Ectodermal cell (in vitro differentiated cells): ENCODE results near the gene SPATA19.

ENCODE experiments used
- H3K27ac ChIP-seq: 2 replicates; pipeline ENCODE4 v1.7.0; 2013; ENCODE audit warnings: mild to moderate bottlenecking, low read depth, low read length; ENCODE audit not compliant: insufficient read depth, poor library complexity, severe bottlenecking
- H3K27me3 ChIP-seq: 2 replicates; pipeline ENCODE4 v1.7.0; 2013; ENCODE audit warnings: mild to moderate bottlenecking, low read length; ENCODE audit not compliant: insufficient read depth, control insufficient read depth, poor library complexity, severe bottlenecking
- H3K36me3 ChIP-seq: one replicate; pipeline ENCODE4 v1.7.0; 2013; ENCODE audit warnings: low read length; ENCODE audit not compliant: control insufficient read depth, insufficient read depth
- H3K4me1 ChIP-seq: one replicate; pipeline ENCODE4 v1.7.0; 2013; ENCODE audit warnings: low read length; ENCODE audit not compliant: control insufficient read depth, insufficient read depth
- H3K4me3 ChIP-seq: 2 replicates; pipeline ENCODE4 v1.7.0; 2013; ENCODE audit warnings: low read depth, low read length, control low read depth; ENCODE audit not compliant: insufficient read depth
- H3K9me3 ChIP-seq: 2 replicates; pipeline ENCODE4 v1.7.0; 2013; ENCODE audit warnings: mild to moderate bottlenecking, low read length, moderate library complexity; ENCODE audit not compliant: control insufficient read depth
- WGBS, 2 experiments: methylation state at CpG; one replicate each; pipeline ENCODE4 v1.1.7; 2013; ENCODE audit warnings: missing lambda C conversion rate in 2 of 2; 5-methylcytosine and 5-hydroxymethylcytosine counted together

The SPATA19 gene

GRCh38 chr11:133840479-133840941 is 4.8 kb downstream of the SPATA19 start:
- H3K27me3 ChIP-seq, result no peaks in the 10 kb centered on the region
- WGBS, 2 experiments, result 92 to 93% methylated on average over 7 of the region's 7 CpGs
- H3K36me3 ChIP-seq, result no peaks in the 10 kb centered on the region
- no peak overlapping the region for H3K4me3 ChIP-seq
- H3K27ac ChIP-seq, result no peak overlapping the region
- no peaks in the 10 kb centered on the region for H3K4me1 ChIP-seq
- no peaks in the 10 kb centered on the region for H3K9me3 ChIP-seq

DNA sequence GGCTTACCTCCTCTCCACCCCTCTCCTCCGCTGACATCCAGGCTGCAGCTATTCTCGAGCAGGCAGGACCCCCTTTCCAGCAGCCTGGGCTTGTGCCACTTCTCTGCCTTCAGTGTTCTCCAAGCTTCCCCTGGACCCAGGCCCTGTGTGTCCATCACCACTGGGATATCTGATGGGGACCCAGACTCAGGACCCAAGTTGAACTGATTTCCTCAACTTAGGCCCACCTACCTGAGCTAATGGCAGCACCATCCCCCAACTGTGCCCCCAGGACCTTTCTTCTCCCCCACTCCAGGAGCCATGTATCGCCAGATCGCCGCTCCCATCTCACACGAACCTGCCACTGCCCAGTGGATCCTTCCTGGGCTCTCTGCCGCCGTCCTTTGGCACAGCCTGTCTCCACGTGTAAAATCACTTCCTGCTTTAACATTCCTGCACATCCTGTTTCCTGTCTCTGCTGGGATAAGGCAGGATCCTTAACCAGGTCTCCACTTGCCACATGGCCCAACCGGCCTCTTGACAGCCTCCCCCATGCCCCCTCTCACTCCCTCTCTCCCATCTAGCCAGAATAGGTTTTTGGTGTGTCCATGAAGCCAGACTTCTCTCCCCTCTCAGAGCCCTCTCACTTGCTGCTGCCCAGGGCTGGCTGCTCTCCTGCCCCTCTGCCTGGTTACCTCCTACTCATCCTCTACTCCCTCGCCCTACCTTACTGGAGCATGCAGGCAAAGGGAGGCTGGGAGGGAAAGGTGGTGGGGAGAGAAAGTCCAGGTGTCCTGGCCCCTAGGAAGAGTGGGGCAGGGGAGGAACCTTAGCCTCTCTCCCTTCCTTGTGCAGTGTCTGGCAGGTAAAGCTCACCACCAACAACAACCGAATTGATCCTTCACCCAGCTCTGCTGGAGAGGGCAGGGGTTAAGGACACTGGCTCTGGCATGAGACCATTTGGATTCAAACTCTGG is 9.4 kb downstream of the SPATA19 start:
- WGBS, 2 experiments, result 85 to 86% methylated on average over 12 of the region's 12 CpGs
- Histone ChIP-seq H3K36me3 (no peaks in the 10 kb centered on the region), H3K9me3 (no peaks in the 10 kb centered on the region), H3K27ac (no peak overlapping the region), H3K27me3 (no peaks in the 10 kb centered on the region), H3K4me3 (no peak overlapping the region), H3K4me1 (no peaks in the 10 kb centered on the region)

DNA sequence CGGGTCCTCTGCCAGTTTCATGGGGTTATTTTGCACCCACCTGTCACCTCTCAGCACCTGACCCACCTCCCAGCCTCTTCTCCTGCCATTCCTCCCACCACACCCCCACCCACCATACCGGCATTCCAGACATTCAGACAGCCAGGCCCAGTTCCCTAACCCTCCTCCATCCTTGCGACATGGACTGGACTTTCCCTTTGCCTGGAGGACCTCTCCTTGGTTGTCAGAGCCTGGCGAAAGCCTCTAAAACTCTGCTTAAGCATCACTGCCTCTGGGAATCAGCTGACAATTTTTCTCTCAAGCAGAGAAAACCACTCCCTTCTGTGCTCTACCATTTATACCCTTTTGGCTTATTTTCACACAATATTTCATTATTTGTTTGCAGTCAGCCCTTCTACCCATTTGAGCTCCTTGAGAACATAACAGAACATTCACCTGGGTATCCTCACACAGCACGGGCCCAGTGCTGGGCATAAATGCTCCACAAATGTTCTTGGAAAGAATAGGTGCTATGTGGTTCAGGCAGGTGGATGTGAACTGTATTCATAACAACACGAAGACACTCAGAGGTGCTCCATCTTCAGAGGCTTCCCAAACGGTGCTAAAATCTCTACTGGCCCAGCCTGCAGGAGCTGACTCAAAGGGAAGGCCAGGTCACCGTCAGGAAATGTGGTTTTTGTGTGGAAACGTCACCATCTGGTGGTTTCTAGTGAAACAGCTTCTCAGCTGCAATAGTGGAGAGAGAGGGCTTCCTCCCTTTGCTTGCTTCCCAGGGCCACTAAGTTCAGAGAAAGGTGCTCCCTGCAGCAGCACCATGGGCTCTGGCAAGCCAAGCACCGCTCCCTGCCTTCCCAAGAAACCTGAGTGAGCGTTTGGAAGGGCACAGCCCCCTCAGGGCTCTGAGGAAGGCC is 10.4 kb downstream of the SPATA19 start:
- H3K27ac ChIP-seq, result no peak overlapping the region
- no peaks in the 10 kb centered on the region for H3K4me1 ChIP-seq
- H3K9me3 ChIP-seq, result no peaks in the 10 kb centered on the region
- H3K27me3 ChIP-seq, result no peaks in the 10 kb centered on the region
- WGBS, 2 experiments, result 53 to 55% methylated on average over 11 of the region's 11 CpGs
- H3K36me3 ChIP-seq, result no peaks in the 10 kb centered on the region
- no peak overlapping the region for H3K4me3 ChIP-seq

- WGBS, 2 experiments, result 91 to 93% methylated on average over 17 of the region's 17 CpGs
- Histone ChIP-seq H3K4me1 (no peaks in the 10 kb centered on the region), H3K36me3 (no peaks in the 10 kb centered on the region), H3K27ac (no peak overlapping the region), H3K4me3 (no peak overlapping the region), H3K9me3 (no peaks in the 10 kb centered on the region), H3K27me3 (no peaks in the 10 kb centered on the region)
Observed at GRCh38 chr11:133833898-133834681, 11.2 kb downstream of the SPATA19 start.

GRCh38 chr11:133832991-133833897 is 12.1 kb downstream of the SPATA19 start:
- WGBS, 2 experiments, result 96% methylated on average over 76 to 79 of the region's 86 CpGs
- Histone ChIP-seq H3K4me1 (no peaks in the 10 kb centered on the region), H3K27ac (no peak overlapping the region)

DNA sequence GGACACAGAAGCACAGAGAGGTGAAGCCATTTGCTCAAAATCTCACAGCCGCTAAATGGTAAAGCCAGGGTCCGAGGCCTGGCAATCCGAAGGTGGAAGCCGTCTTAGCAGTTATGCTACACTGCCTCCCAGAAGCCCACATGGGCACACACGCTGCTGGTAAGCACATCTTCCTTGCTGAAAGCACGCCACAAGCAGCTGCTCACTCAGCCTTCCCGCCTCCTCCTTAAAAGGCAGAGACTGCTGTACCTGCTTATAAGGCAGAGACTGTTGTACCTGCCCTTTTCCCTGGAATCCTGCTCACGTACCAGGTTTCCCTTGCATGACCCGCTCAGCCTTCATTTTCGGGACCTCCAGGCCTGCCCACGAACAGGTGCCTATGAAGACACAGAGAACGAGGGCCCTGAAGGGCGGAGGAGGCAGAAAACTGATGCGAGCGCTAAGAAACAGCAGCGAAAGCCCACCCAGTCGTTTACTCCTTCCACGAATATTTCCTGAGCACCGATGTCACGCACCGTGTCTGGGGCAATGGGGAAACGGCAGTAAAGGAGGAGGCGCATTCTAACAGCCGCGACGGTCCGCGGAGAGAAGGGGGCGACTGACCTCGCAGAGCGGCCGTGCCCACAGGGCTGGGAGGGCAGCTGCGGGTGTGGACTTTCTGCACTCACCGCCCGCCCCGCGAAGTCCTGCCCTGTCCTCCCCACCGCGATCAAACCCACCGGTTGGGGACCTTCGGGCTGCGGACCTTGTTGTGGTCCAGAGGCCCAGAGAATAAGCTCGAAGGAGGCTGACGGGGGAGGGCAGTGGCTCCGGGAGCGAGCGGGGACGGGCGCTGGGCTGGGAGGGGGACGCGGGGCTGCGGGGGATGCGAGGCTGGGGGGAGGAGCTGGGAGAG is 13.0 kb downstream of the SPATA19 start:
- Histone ChIP-seq H3K27me3 (no peaks in the 10 kb centered on the region), H3K27ac (no peak overlapping the region), H3K9me3 (no peaks in the 10 kb centered on the region), H3K4me1 (no peaks in the 10 kb centered on the region), H3K4me3 (no peak overlapping the region), H3K36me3 (no peaks in the 10 kb centered on the region)
- WGBS, 2 experiments, result 95% methylated on average over 53 of the region's 53 CpGs

More at GRCh38 chr11:133832991-133833897, 12.1 kb downstream of the SPATA19 start:
- H3K4me3 ChIP-seq, result no peak overlapping the region
- H3K27me3 ChIP-seq, result no peaks in the 10 kb centered on the region
- H3K9me3 ChIP-seq, result no peaks in the 10 kb centered on the region
- H3K36me3 ChIP-seq, result no peaks in the 10 kb centered on the region

DNA sequence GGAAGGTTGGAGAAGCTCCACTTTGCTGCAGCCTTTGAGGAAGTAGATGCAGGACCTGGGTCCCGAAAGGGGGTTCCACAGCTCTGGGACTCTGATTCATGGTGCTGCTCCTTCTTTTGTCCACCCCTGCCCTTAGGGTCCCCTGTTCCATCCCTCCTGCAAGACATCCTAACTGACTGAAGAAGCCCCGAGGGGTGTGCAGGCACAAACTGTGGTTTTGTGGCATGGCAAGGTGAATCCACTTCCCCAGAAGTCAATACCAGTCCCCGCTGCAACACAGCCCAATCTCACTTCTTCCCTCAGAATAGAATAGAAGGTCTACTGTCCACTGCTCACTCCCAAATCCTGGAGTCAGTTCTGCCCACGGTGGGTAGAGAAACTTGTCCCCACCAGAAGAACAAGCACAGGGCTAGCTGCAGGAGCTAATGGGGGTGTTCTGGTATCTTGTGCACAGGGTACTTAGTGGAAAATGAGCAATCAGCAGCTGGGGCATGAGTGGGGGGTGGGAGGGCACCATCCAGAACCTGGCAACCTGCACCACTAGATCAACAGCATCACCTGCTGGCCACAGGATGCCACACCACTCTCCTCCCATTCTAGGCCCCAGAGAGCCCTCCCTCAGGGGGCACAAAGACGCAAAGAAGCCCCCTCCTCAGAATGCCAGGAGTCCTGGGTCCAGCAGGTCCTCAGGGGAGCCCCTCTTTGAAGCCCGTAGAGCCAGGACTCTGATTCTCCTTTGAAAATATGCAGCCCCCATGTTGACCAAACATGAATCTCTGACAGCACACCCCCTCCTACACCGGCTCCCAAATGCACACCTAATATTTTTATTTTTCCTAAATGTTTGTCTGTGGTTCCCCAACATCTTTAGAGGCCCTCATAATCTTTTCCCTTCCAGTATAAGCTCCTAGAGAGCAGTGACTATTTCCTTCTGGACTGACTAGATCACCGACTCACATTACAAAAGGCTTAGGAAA is 14.1 kb downstream of the SPATA19 start:
- Histone ChIP-seq H3K4me3 (no peak overlapping the region), H3K36me3 (no peaks in the 10 kb centered on the region), H3K27me3 (no peaks in the 10 kb centered on the region), H3K27ac (no peak overlapping the region), H3K9me3 (no peaks in the 10 kb centered on the region), H3K4me1 (no peaks in the 10 kb centered on the region)
- 83 to 85% methylated on average over 8 of the region's 8 CpGs for WGBS, 2 experiments

DNA sequence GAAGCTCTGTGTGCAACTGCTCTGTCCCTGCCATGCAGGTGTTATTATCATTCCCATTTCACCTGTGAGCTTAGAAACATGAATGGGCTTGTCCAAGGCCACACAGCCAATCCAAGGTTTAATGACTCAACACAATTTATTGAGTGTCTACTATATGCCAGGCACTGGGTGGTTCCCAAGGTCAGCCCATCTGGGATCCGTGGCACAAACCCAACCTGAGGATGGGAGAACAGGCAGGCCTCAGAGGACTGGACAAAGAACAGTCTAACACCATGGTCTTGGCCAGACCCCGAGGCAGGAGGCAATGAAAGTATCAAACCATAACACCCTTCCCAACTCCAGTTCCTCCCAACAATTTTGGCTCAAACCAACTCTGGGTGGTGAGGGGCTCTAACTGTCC is 15.7 kb downstream of the SPATA19 start:
- Histone ChIP-seq H3K4me1 (no peaks in the 10 kb centered on the region), H3K27me3 (no peaks in the 10 kb centered on the region), H3K36me3 (no peaks in the 10 kb centered on the region), H3K4me3 (no peak overlapping the region), H3K9me3 (no peaks in the 10 kb centered on the region), H3K27ac (no peak overlapping the region)
- WGBS, 2 experiments, result 89 to 98% methylated on average over 2 of the region's 2 CpGs
